HG03060 (cell line): ENCODE results near the gene ETNK2.

Experiments used
- ATAC-seq: cut with Tn5 transposase; IDR thresholded peaks from one replicate; pipeline ENCODE4 v1.9.1; 2021; ENCODE audit warnings: low read depth, moderate number of reproducible peaks; ENCODE audit not compliant: unreplicated experiment

Gene ETNK2

GRCh38 chr1:204151552-204152309, at the start of gene ETNK2:
Gene ETNK2, minus strand, starts transcription at chr1:204152044. Its CDS starts 192 bp downstream, at chr1:204151852.
- ATAC-seq: no peak

GRCh38 chr1:204201348-204202040, 49.6 kb upstream of the ETNK2 start:
- no peak for ATAC-seq

GRCh38 chr1:204199579-204199978, 47.7 kb upstream of the ETNK2 start:
- no peak for ATAC-seq

GRCh38 chr1:204198348-204199340, 46.8 kb upstream of the ETNK2 start:
- ATAC-seq: no peak

GRCh38 chr1:204197068-204197467, 45.2 kb upstream of the ETNK2 start:
- ATAC-seq: no peak

GRCh38 chr1:204196068-204196795, 44.4 kb upstream of the ETNK2 start, which contains the start of gene KISS1:
Gene KISS1, minus strand, starts transcription at chr1:204196491. Its CDS starts 3,615 bp downstream, at chr1:204192876.
- ATAC-seq: no peak

- no peak for ATAC-seq
These were observed 42.9 kb upstream of the ETNK2 start for GRCh38 chr1:204194771-204195170.

- no peak for ATAC-seq
These were observed 42.2 kb upstream of the ETNK2 start for GRCh38 chr1:204194080-204194479.

- ATAC-seq: no peak
These were observed 40.9 kb upstream of the ETNK2 start for GRCh38 chr1:204192589-204193352.

GRCh38 chr1:204192046-204192445, 40.2 kb upstream of the ETNK2 start:
- ATAC-seq: no peak

GRCh38 chr1:204191456-204191855, 39.6 kb upstream of the ETNK2 start:
- ATAC-seq: no peak

GRCh38 chr1:204190212-204191211, 38.7 kb upstream of the ETNK2 start:
- no peak for ATAC-seq

GRCh38 chr1:204188959-204189639, 37.3 kb upstream of the ETNK2 start:
- no peak for ATAC-seq

- no peak for ATAC-seq
These were observed 34.8 kb upstream of the ETNK2 start for GRCh38 chr1:204186597-204186996.

- no peak for ATAC-seq
These were observed 29.3 kb upstream of the ETNK2 start for GRCh38 chr1:204181116-204181515.

- ATAC-seq: no peak
These were observed 28.3 kb upstream of the ETNK2 start for GRCh38 chr1:204180133-204180532.

GRCh38 chr1:204178487-204179281, 26.8 kb upstream of the ETNK2 start:
- no peak for ATAC-seq
